Measurements from ENCODE around the gene WDR4. TPM values are rescaled to one million over a fixed set of nuclear protein-coding genes. Genes with fewer than 3 reads are reported as not detected.

Gene WDR4
- total and polyA plus RNA-seq, 2 of the 4 experiments (the other 2 are of a cell fraction): 11.3 to 20.8 TPM

DNA sequence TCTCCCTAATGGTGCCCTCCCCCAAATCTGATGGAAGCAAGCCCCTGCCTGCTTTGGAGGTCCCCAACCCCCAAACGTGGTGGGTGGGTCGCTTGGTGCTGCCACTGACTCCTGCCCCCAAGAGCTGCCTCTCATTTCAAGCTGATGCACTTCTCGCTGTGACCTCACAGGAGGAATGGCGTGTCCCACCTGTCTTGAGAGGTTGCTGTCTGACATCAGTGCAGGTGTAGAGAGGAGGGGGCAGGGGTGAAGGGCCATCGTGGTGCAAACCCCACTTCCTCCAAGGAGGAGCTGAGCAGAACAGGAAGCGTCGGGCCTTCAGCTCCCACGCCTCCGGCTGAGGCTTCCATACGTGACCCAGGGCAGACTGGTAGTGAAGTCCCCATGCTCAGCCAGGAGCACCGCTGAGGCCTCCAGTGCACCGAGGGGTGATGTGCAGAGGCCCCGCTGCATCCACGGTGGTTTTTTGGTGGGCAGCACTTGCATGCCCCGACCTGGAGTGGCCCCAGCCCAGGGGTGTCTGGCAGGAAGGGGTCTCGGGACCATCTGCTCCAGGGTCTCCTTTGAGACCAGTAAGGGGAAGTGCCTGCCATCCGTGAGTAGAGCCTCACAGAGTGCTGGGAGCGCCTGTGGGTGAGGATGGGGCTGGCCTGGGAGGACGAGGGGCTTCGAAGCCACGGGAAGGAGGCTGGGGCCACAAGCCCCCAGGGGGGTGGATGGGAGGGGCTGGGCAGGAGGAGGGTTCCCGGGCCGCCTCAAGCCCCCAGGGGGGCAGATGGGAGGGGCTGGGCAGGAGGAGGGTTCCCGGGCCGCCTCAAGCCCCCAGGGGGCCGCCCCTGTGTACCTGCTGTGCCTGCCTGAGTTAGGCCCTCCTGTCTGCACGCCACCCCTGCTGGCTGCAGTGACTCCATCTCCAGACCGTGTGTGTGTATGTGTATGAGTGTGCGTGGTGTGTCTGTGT, 39.8 kb downstream of the WDR4 start:
- Histone ChIP-seq H2BK20ac (ENCODE audit: low read depth, low read length) (no peak overlapping the region), H3K79me1 (ENCODE audit: low read depth in 1 of 2, low read length in 2 of 2) (peaks cover 0 to 18% of the 10 kb centered on the region in 2 experiments; a peak in 2 of 4 replicates), H4K91ac (ENCODE audit: insufficient read depth, low read depth, low read length) (no peak overlapping the region), H3K4me1 (ENCODE audit: control insufficient read depth, insufficient read depth, low read length) (no peaks in the 10 kb centered on the region), H3K9me3 (ENCODE audit: control insufficient read depth, insufficient read depth, low read length) (no peaks in the 10 kb centered on the region), H2BK5ac (ENCODE audit: low read depth, low read length, poor library complexity, severe bottlenecking) (no peak overlapping the region), H3K23ac (ENCODE audit: low read depth, low read length) (no peak overlapping the region), H3K4ac (ENCODE audit: low read depth, low read length) (no peak overlapping the region), H2AK5ac (ENCODE audit: low read depth, low read length) (no peak overlapping the region), H3K27ac (ENCODE audit: insufficient read depth, low read length) (no peak overlapping the region), H2AFZ (replicated peaks; ENCODE audit: low read length, poor library complexity) (no peak overlapping the region), H3K9me1 (ENCODE audit: insufficient read depth, low read length) (peaks cover 16% of the 10 kb centered on the region; the same call in 1 of the 2 replicates), H2BK15ac (ENCODE audit: low read depth, low read length) (no peak overlapping the region), H3K27me3 (ENCODE audit: control insufficient read depth, insufficient read depth, low read length) (no peaks in the 10 kb centered on the region), H3K4me3 (ENCODE audit: insufficient read depth, low read depth, low read length) (no peak overlapping the region), H3K4me2 (ENCODE audit: low read depth, low read length) (no peak overlapping the region), H3K14ac (replicated peaks; ENCODE audit: low read depth, low read length) (no peak overlapping the region), H3K36me3 (ENCODE audit: control insufficient read depth, insufficient read depth, low read length) (peaks cover 26% of the 10 kb centered on the region), H4K20me1 (ENCODE audit: insufficient read depth, low read length) (peaks cover 12% of the 10 kb centered on the region), H3K56ac (ENCODE audit: extremely low read depth, insufficient read depth, low read length) (no peak overlapping the region), H2BK120ac (ENCODE audit: low read depth, low read length) (no peak overlapping the region), H3K18ac (ENCODE audit: low read depth, low read length) (no peak overlapping the region), H3K9ac (ENCODE audit: low read depth, low read length) (no peak overlapping the region), H4K8ac (ENCODE audit: low read depth in 2 of 2, low read length in 2 of 2) (no peak overlapping the region), H2AK9ac (replicated peaks; ENCODE audit: low read depth, low read length, poor library complexity) (no peak overlapping the region), H4K5ac (ENCODE audit: low read depth, low read length) (no peak overlapping the region)
- intact Hi-C loops (cut with micrococcal nuclease): loop anchor here (10.0 kb wide), 1 partner anchor 1365 kb away; no protein-coding TSS in a partner anchor
- dilution Hi-C loops (cut with HindIII; ENCODE audit: low sequenced_read_pairs, unreplicated experiment): no loop called here
- no peak for DNase-seq
- POLR2A ChIA-PET (ENCODE audit: unreplicated experiment): no interaction called here
- in situ Hi-C loops (cut with MboI; ENCODE audit: low sequenced_read_pairs): loop anchor here (25.0 kb wide), 1 partner anchor 677 kb away; no protein-coding TSS in a partner anchor
- no TSS peak for BruUV-seq (replicated peaks)
- 100% methylated on average over 7 of the region's 29 CpGs; no CpG with 5 or more reads in 1 of the 2 experiments for WGBS, 2 experiments (ENCODE audit: extremely low coverage in 2 of 2, insufficient read length in 1 of 2)
- CTCF ChIA-PET: no interaction called here
- ATAC-seq (ENCODE audit: low read depth): no peak
- no peak for TF ChIP-seq CHD1 (IDR thresholded peaks at IDR 0.05; ENCODE audit: low read depth, low read length)
- no peak for TF ChIP-seq BHLHE40 (IDR thresholded peaks at IDR 0.05; ENCODE audit: low read depth, low read length)
- no peak for TF ChIP-seq MXI1 (IDR thresholded peaks at IDR 0.05; ENCODE audit: borderline replicate concordance, low read depth, low read length)
- TF ChIP-seq SMC3 (IDR thresholded peaks at IDR 0.05; ENCODE audit: low read depth, low read length): no peak
- no peak for TF ChIP-seq POLR2A (IDR thresholded peaks at IDR 0.05; ENCODE audit: low read depth, low read length)
- TF ChIP-seq RAD21 (IDR thresholded peaks at IDR 0.05; ENCODE audit: low read length): no peak
- TF ChIP-seq MAFK (IDR thresholded peaks at IDR 0.05; ENCODE audit: low read depth, low read length): no peak
- TF ChIP-seq ELK1 (IDR thresholded peaks at IDR 0.05; ENCODE audit: borderline replicate concordance, low read depth, low read length): no peak
- TF ChIP-seq, protein P1, sequence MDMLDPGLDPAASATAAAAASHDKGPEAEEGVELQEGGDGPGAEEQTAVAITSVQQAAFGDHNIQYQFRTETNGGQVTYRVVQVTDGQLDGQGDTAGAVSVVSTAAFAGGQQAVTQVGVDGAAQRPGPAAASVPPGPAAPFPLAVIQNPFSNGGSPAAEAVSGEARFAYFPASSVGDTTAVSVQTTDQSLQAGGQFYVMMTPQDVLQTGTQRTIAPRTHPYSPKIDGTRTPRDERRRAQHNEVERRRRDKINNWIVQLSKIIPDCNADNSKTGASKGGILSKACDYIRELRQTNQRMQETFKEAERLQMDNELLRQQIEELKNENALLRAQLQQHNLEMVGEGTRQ (IDR thresholded peaks at IDR 0.05; ENCODE audit: low read depth, low read length): no peak
- TF ChIP-seq MAZ (IDR thresholded peaks at IDR 0.05; ENCODE audit: borderline replicate concordance, low read depth, low read length): no peak
- TF ChIP-seq, protein P2, sequence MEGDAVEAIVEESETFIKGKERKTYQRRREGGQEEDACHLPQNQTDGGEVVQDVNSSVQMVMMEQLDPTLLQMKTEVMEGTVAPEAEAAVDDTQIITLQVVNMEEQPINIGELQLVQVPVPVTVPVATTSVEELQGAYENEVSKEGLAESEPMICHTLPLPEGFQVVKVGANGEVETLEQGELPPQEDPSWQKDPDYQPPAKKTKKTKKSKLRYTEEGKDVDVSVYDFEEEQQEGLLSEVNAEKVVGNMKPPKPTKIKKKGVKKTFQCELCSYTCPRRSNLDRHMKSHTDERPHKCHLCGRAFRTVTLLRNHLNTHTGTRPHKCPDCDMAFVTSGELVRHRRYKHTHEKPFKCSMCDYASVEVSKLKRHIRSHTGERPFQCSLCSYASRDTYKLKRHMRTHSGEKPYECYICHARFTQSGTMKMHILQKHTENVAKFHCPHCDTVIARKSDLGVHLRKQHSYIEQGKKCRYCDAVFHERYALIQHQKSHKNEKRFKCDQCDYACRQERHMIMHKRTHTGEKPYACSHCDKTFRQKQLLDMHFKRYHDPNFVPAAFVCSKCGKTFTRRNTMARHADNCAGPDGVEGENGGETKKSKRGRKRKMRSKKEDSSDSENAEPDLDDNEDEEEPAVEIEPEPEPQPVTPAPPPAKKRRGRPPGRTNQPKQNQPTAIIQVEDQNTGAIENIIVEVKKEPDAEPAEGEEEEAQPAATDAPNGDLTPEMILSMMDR (conservative IDR thresholded peaks at IDR 0.05; ENCODE audit: low read depth, low read length): no peak
- TF ChIP-seq FOS (IDR thresholded peaks at IDR 0.05; ENCODE audit: low read depth, low read length): no peak
- TF ChIP-seq RCOR1 (IDR thresholded peaks at IDR 0.05; ENCODE audit: insufficient replicate concordance, low read length): no peak
- TF ChIP-seq CEBPB (IDR thresholded peaks at IDR 0.05; ENCODE audit: low read depth, low read length): no peak
